GM10847 (cell line): ENCODE data around the gene PLXNB2.

Experiments used
- POLR2A ChIP-seq: IDR thresholded peaks from 2 replicates; pipeline ENCODE4 v1.6.1; 2011; ENCODE audit not compliant: insufficient read length; ENCODE audit errors: extremely low read depth

Gene PLXNB2

GRCh38 chr22:50306753-50307749 lies at the start of gene PLXNB2:
PLXNB2 (minus strand) TSS chr22:50307646; CDS start chr22:50290584, 17,062 bp downstream.
- TF ChIP-seq POLR2A: peak; percentile 49

- TF ChIP-seq POLR2A: no peak
These were observed 49.8 kb upstream of the PLXNB2 start for GRCh38 chr22:50357222-50357621.

- no peak for TF ChIP-seq POLR2A
These were observed 48.7 kb upstream of the PLXNB2 start for GRCh38 chr22:50356186-50356585.

GRCh38 chr22:50348058-50348457 lies 40.6 kb upstream of the PLXNB2 start:
- TF ChIP-seq POLR2A: no peak

- no peak for TF ChIP-seq POLR2A
These were observed 39.7 kb upstream of the PLXNB2 start for GRCh38 chr22:50347157-50347556.

- no peak for TF ChIP-seq POLR2A
These were observed 39.0 kb upstream of the PLXNB2 start for GRCh38 chr22:50346470-50346869.

- TF ChIP-seq POLR2A: no peak
These were observed 36.1 kb upstream of the PLXNB2 start for GRCh38 chr22:50343541-50343935.

- TF ChIP-seq POLR2A: peak; percentile 60
These were observed 35.5 kb upstream of the PLXNB2 start, which contains the start of gene PPP6R2 for GRCh38 chr22:50342651-50343540. PPP6R2 (plus strand) TSS chr22:50343327; CDS start chr22:50393909, 50,582 bp downstream.

- TF ChIP-seq POLR2A: no peak
These were observed 34.7 kb upstream of the PLXNB2 start for GRCh38 chr22:50341977-50342650.

- no peak for TF ChIP-seq POLR2A
These were observed 32.8 kb upstream of the PLXNB2 start for GRCh38 chr22:50339945-50340879.

GRCh38 chr22:50338860-50339462 lies 31.5 kb upstream of the PLXNB2 start:
- TF ChIP-seq POLR2A: no peak

- no peak for TF ChIP-seq POLR2A
These were observed 30.7 kb upstream of the PLXNB2 start for GRCh38 chr22:50338042-50338573.
